Measurements from ENCODE around the gene SLC22A13.
"Not testable (repeated sequence)": the region's sequence is repeated elsewhere in the genome, so short reads cannot be mapped to it uniquely, and the experiment has no call there.

The SLC22A13 gene

GRCh38 chr3:38308456-38308855 lies 42.8 kb downstream of the SLC22A13 start:
- no peak for DNase-seq

GRCh38 chr3:38311476-38311875 lies 45.9 kb downstream of the SLC22A13 start:
- DNase-seq: no peak

GRCh38 chr3:38311941-38312340 lies 46.3 kb downstream of the SLC22A13 start:
- no peak for DNase-seq

GRCh38 chr3:38312356-38312755 lies 46.7 kb downstream of the SLC22A13 start:
- no peak for DNase-seq

GRCh38 chr3:38313263-38313662 lies 47.7 kb downstream of the SLC22A13 start:
- no peak for DNase-seq

- DNase-seq: no peak
Observed at GRCh38 chr3:38313695-38314094, 48.1 kb downstream of the SLC22A13 start.

- no peak for DNase-seq
Observed at GRCh38 chr3:38314112-38314763, 48.6 kb downstream of the SLC22A13 start.

GRCh38 chr3:38314764-38315487 lies 49.3 kb downstream of the SLC22A13 start:
- DNase-seq: no peak

GRCh38 chr3:38315488-38316230 lies 50.0 kb downstream of the SLC22A13 start:
- no peak for DNase-seq

- no peak for DNase-seq
Observed at GRCh38 chr3:38316356-38317191, 51.0 kb downstream of the SLC22A13 start.

GRCh38 chr3:38317192-38317759 lies 51.7 kb downstream of the SLC22A13 start:
- DNase-seq: no peak

GRCh38 chr3:38318766-38319671 lies 53.4 kb downstream of the SLC22A13 start:
- DNase-seq: no peak

- not testable (repeated sequence) for DNase-seq
Observed at GRCh38 chr3:38320638-38321037, 55.0 kb downstream of the SLC22A13 start.

GRCh38 chr3:38323060-38323459 lies 57.4 kb downstream of the SLC22A13 start:
- DNase-seq: no peak

GRCh38 chr3:38325256-38325655 lies 59.6 kb downstream of the SLC22A13 start:
- no peak for DNase-seq

GRCh38 chr3:38327335-38328009 lies 61.9 kb downstream of the SLC22A13 start:
- no peak for DNase-seq
